ENCODE results near the gene LRRN2. TPM values are rescaled to one million over a fixed set of nuclear protein-coding genes. Genes with fewer than 3 reads are reported as not detected.

Gene LRRN2
- total and polyA plus RNA-seq, 9 of the 15 experiments (the other 6 are each of a cell fraction or from before 2014, with no cell fraction given) = 0.05 TPM; not detected in 8

- TF ChIP-seq STAT5A (IDR thresholded peaks at IDR 0.05; ENCODE audit: borderline replicate concordance, low read length) = peak; percentile 18; the same call in 1 of the 2 replicates
- TF ChIP-seq BCL6 (CRISPR knock-in tag; IDR thresholded peaks at IDR 0.05) = 0 out of 2 replicates have a peak, but pooled peaks have one; percentile 53
- TF ChIP-seq BRD9 (IDR thresholded peaks at IDR 0.05; ENCODE audit: low read depth, partially characterized antibody) = peak; percentile 61
- no peak for TF ChIP-seq KLF1 (tag; IDR thresholded peaks at IDR 0.05)
- TF ChIP-seq NFIC (IDR thresholded peaks at IDR 0.05) = peak; percentile 31
- peak in 1 of 2 experiments; percentile 67; a peak in 1 of 4 replicates for TF ChIP-seq NONO (IDR thresholded peaks at IDR 0.05; ENCODE audit: low read depth in 2 of 2, low read length in 1 of 2)
- no peak for TF ChIP-seq ZC3H8 (IDR thresholded peaks at IDR 0.05)
- TF ChIP-seq CGGBP1 (CRISPR knock-in tag; IDR thresholded peaks at IDR 0.05) = no peak
- 0 out of 2 replicates have a peak, but pooled peaks have one; percentile 69 for TF ChIP-seq FOXK1 (CRISPR knock-in tag; IDR thresholded peaks at IDR 0.05; ENCODE audit: borderline replicate concordance)
- peak in 1 of 2 experiments; percentile 82; a peak in 2 of 4 replicates for TF ChIP-seq SRF (CRISPR knock-in tag; IDR thresholded peaks at IDR 0.05)
- 0 out of 2 replicates have a peak, but pooled peaks have one; percentile 37 for TF ChIP-seq ZNF431 (CRISPR knock-in tag; IDR thresholded peaks at IDR 0.05)
- TF ChIP-seq OTX1 (CRISPR knock-in tag; IDR thresholded peaks at IDR 0.05) = peak; percentile 93
- peak; percentile 59; the same call in 1 of the 2 replicates for TF ChIP-seq CBFA2T2 (conservative IDR thresholded peaks at IDR 0.05)
- TF ChIP-seq FOSL1 (tag; conservative IDR thresholded peaks at IDR 0.05) = peak; percentile 97
- TF ChIP-seq, protein P1, sequence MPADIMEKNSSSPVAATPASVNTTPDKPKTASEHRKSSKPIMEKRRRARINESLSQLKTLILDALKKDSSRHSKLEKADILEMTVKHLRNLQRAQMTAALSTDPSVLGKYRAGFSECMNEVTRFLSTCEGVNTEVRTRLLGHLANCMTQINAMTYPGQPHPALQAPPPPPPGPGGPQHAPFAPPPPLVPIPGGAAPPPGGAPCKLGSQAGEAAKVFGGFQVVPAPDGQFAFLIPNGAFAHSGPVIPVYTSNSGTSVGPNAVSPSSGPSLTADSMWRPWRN (IDR thresholded peaks at IDR 0.05; ENCODE audit: low read depth) = 0 out of 2 replicates have a peak, but pooled peaks have one; percentile 15
- TF ChIP-seq TEAD1 (CRISPR knock-in tag; IDR thresholded peaks at IDR 0.05) = peak; percentile 40 to 78; a peak in 2 of 4 replicates
- TF ChIP-seq, protein P2, sequence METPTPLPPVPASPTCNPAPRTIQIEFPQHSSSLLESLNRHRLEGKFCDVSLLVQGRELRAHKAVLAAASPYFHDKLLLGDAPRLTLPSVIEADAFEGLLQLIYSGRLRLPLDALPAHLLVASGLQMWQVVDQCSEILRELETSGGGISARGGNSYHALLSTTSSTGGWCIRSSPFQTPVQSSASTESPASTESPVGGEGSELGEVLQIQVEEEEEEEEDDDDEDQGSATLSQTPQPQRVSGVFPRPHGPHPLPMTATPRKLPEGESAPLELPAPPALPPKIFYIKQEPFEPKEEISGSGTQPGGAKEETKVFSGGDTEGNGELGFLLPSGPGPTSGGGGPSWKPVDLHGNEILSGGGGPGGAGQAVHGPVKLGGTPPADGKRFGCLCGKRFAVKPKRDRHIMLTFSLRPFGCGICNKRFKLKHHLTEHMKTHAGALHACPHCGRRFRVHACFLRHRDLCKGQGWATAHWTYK (CRISPR knock-in tag; IDR thresholded peaks at IDR 0.05) = peak; percentile 70
- peak; percentile 94 for TF ChIP-seq ATF3 (IDR thresholded peaks at IDR 0.05)
- TF ChIP-seq ATF3 (CRISPR knock-in tag; conservative IDR thresholded peaks at IDR 0.05) = peak; percentile 85
- peak; percentile 44 for TF ChIP-seq FOS (IDR thresholded peaks at IDR 0.05; ENCODE audit: extremely low read depth, insufficient read length)
- no peak for TF ChIP-seq ATF1 (CRISPR knock-in tag; IDR thresholded peaks at IDR 0.05)
- TF ChIP-seq ATF1 (tag; IDR thresholded peaks at IDR 0.05) = peak; percentile 36; the same call in 1 of the 2 replicates
- TF ChIP-seq ZNF668 (CRISPR knock-in tag; IDR thresholded peaks at IDR 0.05) = peak; percentile 80; the same call in 1 of the 2 replicates
- TF ChIP-seq JUNB (CRISPR knock-in tag; conservative IDR thresholded peaks at IDR 0.05) = 0 out of 2 replicates have a peak, but pooled peaks have one; percentile 66
- peak; percentile 44 to 98 for TF ChIP-seq RCOR1 (IDR thresholded peaks at IDR 0.05; ENCODE audit: borderline replicate concordance in 1 of 2, low read depth in 2 of 2, low read length in 2 of 2)
Measured at GRCh38 chr1:204647114-204647804, 38.3 kb downstream of the LRRN2 start (continued).

Data from K562 (cell line).